HepG2 (cell line): Measurements from ENCODE around the gene LRRC8D. TPM values are rescaled to one million over a fixed set of nuclear protein-coding genes. Genes with fewer than 3 reads are reported as not detected.

ENCODE experiments used
- AHDC1 ChIP-seq: sonication (generic); formaldehyde crosslinking; IDR thresholded peaks from 2 replicates; pipeline ENCODE4 v1.5.1; 2020; ENCODE audit warnings: mild to moderate bottlenecking, missing genetic modification reagents, borderline replicate concordance
- ARID4A ChIP-seq: sonication (generic); formaldehyde crosslinking; IDR thresholded peaks from 2 replicates; pipeline ENCODE4 v1.5.0; 2020; ENCODE audit warnings: mild to moderate bottlenecking, missing genetic modification reagents, borderline replicate concordance
- DNMT1 ChIP-seq: sonication (generic); formaldehyde crosslinking; IDR thresholded peaks from 2 replicates; pipeline ENCODE4 v1.5.1; 2020; ENCODE audit warnings: mild to moderate bottlenecking, missing genetic modification reagents
- ELF3 ChIP-seq: IDR thresholded peaks from 2 replicates; pipeline ENCODE4 v1.6.1; 2016; ENCODE audit warnings: missing genetic modification reagents, missing compliant biosample characterization
- ELF4 ChIP-seq: sonication (generic); formaldehyde crosslinking; IDR thresholded peaks from 2 replicates; pipeline ENCODE4 v1.5.0; 2020; ENCODE audit warnings: missing genetic modification reagents, mild to moderate bottlenecking, moderate library complexity, borderline replicate concordance
- GPN1 ChIP-seq: sonication (generic); formaldehyde crosslinking; IDR thresholded peaks from 2 replicates; pipeline ENCODE4 v1.5.1; 2020; ENCODE audit warnings: missing genetic modification reagents, borderline replicate concordance
- GTF2F1 ChIP-seq: fragments of 150-350 bp; IDR thresholded peaks from 2 replicates; pipeline ENCODE4 v1.6.1; 2014; ENCODE audit warnings: low read length
- KLF13 ChIP-seq: sonication (generic); formaldehyde crosslinking; IDR thresholded peaks from 2 replicates; pipeline ENCODE4 v1.4.0; 2020; ENCODE audit warnings: mild to moderate bottlenecking, missing genetic modification reagents
- MIXL1 ChIP-seq: IDR thresholded peaks from 2 replicates; pipeline ENCODE4 v1.6.1; 2016
- PAWR ChIP-seq: sonication (generic); formaldehyde crosslinking; IDR thresholded peaks from 2 replicates; pipeline ENCODE4 v1.4.0; 2020; ENCODE audit warnings: missing genetic modification reagents, mild to moderate bottlenecking, borderline replicate concordance
- RFX5 ChIP-seq: IDR thresholded peaks from 2 replicates; pipeline ENCODE4 v1.6.1; 2011; ENCODE audit warnings: low read depth, low read length, improper control_type of control experiment
- TRIM24 ChIP-seq: sonication (generic); formaldehyde crosslinking; IDR thresholded peaks from 2 replicates; pipeline ENCODE4 v1.8.0; 2022; ENCODE audit warnings: mild to moderate bottlenecking, missing genetic modification reagents
- ZBTB38 ChIP-seq: sonication (generic); formaldehyde crosslinking; IDR thresholded peaks from 2 replicates; pipeline ENCODE4 v1.5.1; 2020; ENCODE audit warnings: mild to moderate bottlenecking, missing genetic modification reagents
- ZGPAT ChIP-seq: IDR thresholded peaks from 2 replicates; pipeline ENCODE4 v1.6.1; 2016; ENCODE audit warnings: mild to moderate bottlenecking
- ZMYM2 ChIP-seq: sonication (generic); formaldehyde crosslinking; IDR thresholded peaks from 2 replicates; pipeline ENCODE4 v1.8.0; 2022; ENCODE audit warnings: mild to moderate bottlenecking, missing genetic modification reagents
- ZNF275 ChIP-seq: sonication (generic); formaldehyde crosslinking; IDR thresholded peaks from 2 replicates; pipeline ENCODE4 v1.8.0; 2022; ENCODE audit warnings: missing genetic modification reagents, mild to moderate bottlenecking, inconsistent platforms, borderline replicate concordance
- ZNF703 ChIP-seq: sonication (generic); formaldehyde crosslinking; IDR thresholded peaks from 2 replicates; pipeline ENCODE4 v1.5.1; 2020; ENCODE audit warnings: missing genetic modification reagents, mild to moderate bottlenecking, moderate library complexity, borderline replicate concordance
- ZNF850 ChIP-seq: sonication (generic); formaldehyde crosslinking; conservative IDR thresholded peaks from 2 replicates; pipeline ENCODE4 v1.9.0; 2021; ENCODE audit warnings: mild to moderate bottlenecking, missing genetic modification reagents
- polyA plus RNA-seq, 8 experiments: library from polyadenylated mRNA; depleted of rRNA in 3 of 8; stranded (reverse) in 7 of 8; unstranded in 1 of 8; fragments of >200 nt; fragmentation: Illumina TruSeq in 4 of 8; extraction: Trizol in 4 of 8; gene quantifications; 2 replicates each; pipeline versions ENCODE4 v1.2.1 to v1.2.3, GENCODE V29; 2011 to 2016; ENCODE audit warnings: low read depth in 4 of 8, missing spikeins in 1 of 8, mixed read lengths in 1 of 8; ENCODE audit not compliant: insufficient read depth in 1 of 8
- total RNA-seq, 5 experiments: library from RNA; depleted of rRNA; stranded (reverse); fragments of >200 nt; fragmentation: Illumina TruSeq; extraction: Trizol; gene quantifications; 2 replicates each; pipeline ENCODE4 v1.2.3, GENCODE V29; 2016; ENCODE audit warnings: low read depth in 1 of 5

Gene LRRC8D
- total and polyA plus RNA-seq, 2 of the 13 experiments (the other 11 are each of a cell fraction or from before 2014, with no cell fraction given): 29.9 to 45.5 TPM

GRCh38 chr1:89928506-89928905 is 107.7 kb downstream of the LRRC8D start (continued):
- TF ChIP-seq AHDC1 (CRISPR knock-in tag) (peak; percentile 70; the same call in 1 of the 2 replicates), ARID4A (peak; percentile 57; the same call in 1 of the 2 replicates), TRIM24 (CRISPR knock-in tag) (no peak), ZNF850 (no peak), DNMT1 (CRISPR knock-in tag) (no peak), KLF13 (CRISPR knock-in tag) (no peak), PAWR (CRISPR knock-in tag) (no peak), GTF2F1 (no peak), ZBTB38 (no peak), RFX5 (peak; percentile 61; the same call in 1 of the 2 replicates), GPN1 (CRISPR knock-in tag) (no peak), MIXL1 (CRISPR knock-in tag) (0 out of 2 replicates have a peak, but pooled peaks have one; percentile 15), ZGPAT (CRISPR knock-in tag) (0 out of 2 replicates have a peak, but pooled peaks have one; percentile 44), ZMYM2 (CRISPR knock-in tag) (0 out of 2 replicates have a peak, but pooled peaks have one; percentile 53), ZNF275 (CRISPR knock-in tag) (no peak), ELF4 (CRISPR knock-in tag) (no peak), ZNF703 (CRISPR knock-in tag) (no peak), ELF3 (peak; percentile 54)
